LHCN-M2 (cell line): ENCODE results near the gene DCP1B. TPM values are rescaled to one million over a fixed set of nuclear protein-coding genes. Genes with fewer than 3 reads are reported as not detected.

ENCODE experiments used
- DNase-seq: peaks from one replicate; pipeline ENCODE4 v3.0.0-alpha.2; 2012; ENCODE audit warnings: low read depth
- total RNA-seq: library from RNA; depleted of rRNA; stranded (reverse); fragments of >200 nt; gene quantifications from 2 replicates; pipeline ENCODE4 v1.2.3, GENCODE V29; 2014

DCP1B gene
- total RNA-seq, 1 experiment from 2014 or later, result 20.8 TPM

GRCh38 chr12:2017546-2018337 lies 13.5 kb upstream of the DCP1B start:
- DNase-seq, result no peak

- no peak for DNase-seq
Observed at GRCh38 chr12:2016862-2017545, 12.7 kb upstream of the DCP1B start.

- DNase-seq, result no peak
Observed at GRCh38 chr12:2014231-2014630, 10.0 kb upstream of the DCP1B start.

- DNase-seq, result no peak
Observed at GRCh38 chr12:2013527-2014223, 9.4 kb upstream of the DCP1B start.

GRCh38 chr12:2013086-2013485 lies 8.8 kb upstream of the DCP1B start:
- no peak for DNase-seq

- DNase-seq, result no peak
Observed at GRCh38 chr12:2011643-2012607, 7.7 kb upstream of the DCP1B start.

GRCh38 chr12:2009623-2010022 lies 5.4 kb upstream of the DCP1B start:
- DNase-seq, result no peak

- DNase-seq, result no peak
Observed at GRCh38 chr12:2008677-2009076, 4.4 kb upstream of the DCP1B start.

- DNase-seq, result peak; percentile 23
Observed at GRCh38 chr12:2003676-2004112, 563 bp downstream of the DCP1B start.

- DNase-seq, result no peak
Observed at GRCh38 chr12:1995205-1995896, 8.9 kb downstream of the DCP1B start.

- DNase-seq, result no peak
Observed at GRCh38 chr12:1994429-1995143, 9.7 kb downstream of the DCP1B start.

GRCh38 chr12:1993871-1994371 lies 10.3 kb downstream of the DCP1B start:
- peak; percentile 43 for DNase-seq

GRCh38 chr12:1993341-1993740 lies 10.9 kb downstream of the DCP1B start:
- DNase-seq, result peak; percentile 93

GRCh38 chr12:1992732-1993131 lies 11.5 kb downstream of the DCP1B start:
- DNase-seq, result no peak

GRCh38 chr12:1989111-1989510 lies 15.1 kb downstream of the DCP1B start:
- DNase-seq, result no peak

- DNase-seq, result no peak
Observed at GRCh38 chr12:1984759-1985158, 19.5 kb downstream of the DCP1B start.

GRCh38 chr12:1980282-1980681 lies 24.0 kb downstream of the DCP1B start:
- DNase-seq, result no peak

GRCh38 chr12:1978078-1978862 lies 26.0 kb downstream of the DCP1B start:
- DNase-seq, result no peak

GRCh38 chr12:1977588-1977987 lies 26.7 kb downstream of the DCP1B start:
- no peak for DNase-seq
